Panc1 (cell line): ENCODE results near the gene GLTP. TPM values are rescaled to one million over a fixed set of nuclear protein-coding genes. Genes with fewer than 3 reads are reported as not detected.
A peak's percentile ranks its signal among the peaks of the same experiment; 100 is the strongest.

ENCODE experiments used
- ATAC-seq: fragments of 200-7000 bp; cut with Tn5 transposase; 2 replicates; pipeline ENCODE4 v1.9.1; 2020; ENCODE audit warnings: mild to moderate bottlenecking, moderate library complexity
- BruUV-seq: library from RNA; stranded (reverse); fragments of 400-500 nt; replicated peaks from 2 replicates; lab custom pipeline; 2021; lab: Mats Ljungman, UMichigan
- CTCF ChIA-PET: fragments of 300-600 bp; sonication (Branson Sonifier 250); formaldehyde crosslinking; loops from one replicate; lab custom pipeline; 2022; ENCODE audit warnings: antibody characterized with exemption; lab: Charles Lee
- POLR2A ChIA-PET: fragments of 300-600 bp; sonication (Branson Sonifier 250); formaldehyde crosslinking; loops from one replicate; lab custom pipeline; 2022; ENCODE audit warnings: antibody characterized with exemption; lab: Charles Lee
- DNase-seq: peaks from one replicate; pipeline ENCODE4 v3.0.0-alpha.2; 2010; ENCODE audit warnings: low read depth, low spot score
- H3K27ac ChIP-seq: 2 replicates; pipeline ENCODE4 v1.5.1; 2011; ENCODE audit warnings: mild to moderate bottlenecking, low read length, inconsistent platforms
- H3K27me3 ChIP-seq: fragments of 200-500 bp; sonication (Bioruptor generic); 2 replicates; pipeline ENCODE4 v1.6.0; 2014; ENCODE audit warnings: low read length, inconsistent platforms; ENCODE audit not compliant: control insufficient read depth, insufficient read depth
- H3K36me3 ChIP-seq: fragments of 200-500 bp; sonication (Bioruptor generic); 2 replicates; pipeline ENCODE4 v1.5.1; 2014; ENCODE audit warnings: inconsistent platforms, mild to moderate bottlenecking, low read length, moderate library complexity; ENCODE audit not compliant: control insufficient read depth, insufficient read depth
- H3K4me1 ChIP-seq: 2 replicates; pipeline ENCODE4 v1.5.1; 2011; ENCODE audit warnings: inconsistent platforms, mild to moderate bottlenecking, low read length, moderate library complexity; ENCODE audit not compliant: control insufficient read depth, insufficient read depth
- H3K4me3 ChIP-seq, 2 experiments: 2 replicates each; pipeline ENCODE4 v1.5.1; 2011 to 2012; ENCODE audit warnings: low read depth in 2 of 2, low read length in 2 of 2, mild to moderate bottlenecking in 2 of 2, inconsistent platforms in 1 of 2, moderate library complexity in 1 of 2
- H3K9me3 ChIP-seq: fragments of 200-500 bp; sonication (Bioruptor generic); 2 replicates; pipeline ENCODE4 v1.5.1; 2014; ENCODE audit warnings: low read depth, mild to moderate bottlenecking, inconsistent platforms, low read length, moderate library complexity; ENCODE audit not compliant: control insufficient read depth, insufficient read depth
- POLR2AphosphoS5 ChIP-seq: IDR thresholded peaks from 2 replicates; pipeline ENCODE4 v1.6.1; 2012; ENCODE audit warnings: mild to moderate bottlenecking, low read depth, low read length, moderate library complexity
- SIN3A ChIP-seq: IDR thresholded peaks from 2 replicates; pipeline ENCODE4 v1.6.1; 2012; ENCODE audit warnings: low read depth, mild to moderate bottlenecking, low read length, moderate library complexity, borderline replicate concordance; ENCODE audit not compliant: insufficient read depth
- TCF7L2 ChIP-seq: IDR thresholded peaks from 2 replicates; pipeline ENCODE4 v1.6.1; 2011; ENCODE audit warnings: mild to moderate bottlenecking, low read depth, low read length, inconsistent platforms
- in situ Hi-C: cut with HindIII; loops from 2 replicates; pipeline ENCODE4 v1.10.0; 2016; ENCODE audit warnings: low sequenced_read_pairs, low pct_unique_long_range_greater_than_20kb
- intact Hi-C: fragments of 100-400 bp; cut with micrococcal nuclease; formaldehyde crosslinking; loops from one replicate; pipeline ENCODE4 v1.10.0; 2022; ENCODE audit not compliant: unreplicated experiment
- total RNA-seq: library from RNA; stranded (reverse); gene quantifications from one replicate; pipeline ENCODE4 v1.2.1, GENCODE V29; 2021; ENCODE audit not compliant: unreplicated experiment
- TF ChIP-seq, protein P1 (sequence below): fragments of 450-650 bp; IDR thresholded peaks from 2 replicates; pipeline ENCODE4 v1.5.1; 2017; ENCODE audit warnings: mild to moderate bottlenecking
- TF ChIP-seq, protein P2 (sequence below), 2 experiments: IDR thresholded peaks; 2 replicates each; pipeline ENCODE4 v1.6.1; 2011 to 2012; ENCODE audit warnings: low read depth in 2 of 2, control low read depth in 1 of 2, low read length in 1 of 2, mild to moderate bottlenecking in 1 of 2, moderate library complexity in 1 of 2; ENCODE audit not compliant: insufficient read depth in 1 of 2

The GLTP gene
- total RNA-seq, 1 experiment from 2014 or later = 24.8 TPM

DNA sequence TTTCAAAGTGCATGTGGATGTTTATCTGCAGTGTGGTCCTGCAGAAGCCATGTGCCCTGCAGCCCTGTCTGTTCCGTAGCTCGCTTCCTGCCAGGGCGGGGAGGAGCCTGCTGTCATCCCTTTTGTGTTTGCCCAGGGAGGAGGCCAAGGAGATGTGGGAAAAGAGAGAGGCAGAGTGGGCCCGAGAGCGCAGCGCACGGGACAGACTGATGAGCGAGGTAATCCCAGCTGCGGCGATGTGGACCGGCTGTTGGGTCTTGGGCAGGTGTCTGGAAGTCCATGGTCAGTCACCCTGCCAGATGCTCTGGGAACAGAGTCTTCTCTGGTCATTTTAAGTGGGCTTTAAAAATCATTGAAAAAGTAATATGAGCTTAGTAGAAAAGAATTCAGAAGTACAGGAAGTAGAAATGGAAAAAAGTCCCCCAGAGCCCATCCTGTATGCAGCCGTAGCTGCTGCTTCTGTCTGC lies 32.5 kb upstream of the GLTP start:
- intact Hi-C loops (no loop called here), in situ Hi-C loops (no loop called here)
- H3K9me3 ChIP-seq = no peaks in the 10 kb centered on the region
- no peaks in the 10 kb centered on the region for H3K27me3 ChIP-seq
- TF ChIP-seq TCF7L2 = no peak
- TF ChIP-seq POLR2AphosphoS5 = no peak
- TF ChIP-seq SIN3A = no peak
- TF ChIP-seq, protein P1, sequence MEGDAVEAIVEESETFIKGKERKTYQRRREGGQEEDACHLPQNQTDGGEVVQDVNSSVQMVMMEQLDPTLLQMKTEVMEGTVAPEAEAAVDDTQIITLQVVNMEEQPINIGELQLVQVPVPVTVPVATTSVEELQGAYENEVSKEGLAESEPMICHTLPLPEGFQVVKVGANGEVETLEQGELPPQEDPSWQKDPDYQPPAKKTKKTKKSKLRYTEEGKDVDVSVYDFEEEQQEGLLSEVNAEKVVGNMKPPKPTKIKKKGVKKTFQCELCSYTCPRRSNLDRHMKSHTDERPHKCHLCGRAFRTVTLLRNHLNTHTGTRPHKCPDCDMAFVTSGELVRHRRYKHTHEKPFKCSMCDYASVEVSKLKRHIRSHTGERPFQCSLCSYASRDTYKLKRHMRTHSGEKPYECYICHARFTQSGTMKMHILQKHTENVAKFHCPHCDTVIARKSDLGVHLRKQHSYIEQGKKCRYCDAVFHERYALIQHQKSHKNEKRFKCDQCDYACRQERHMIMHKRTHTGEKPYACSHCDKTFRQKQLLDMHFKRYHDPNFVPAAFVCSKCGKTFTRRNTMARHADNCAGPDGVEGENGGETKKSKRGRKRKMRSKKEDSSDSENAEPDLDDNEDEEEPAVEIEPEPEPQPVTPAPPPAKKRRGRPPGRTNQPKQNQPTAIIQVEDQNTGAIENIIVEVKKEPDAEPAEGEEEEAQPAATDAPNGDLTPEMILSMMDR = no peak
- TF ChIP-seq, protein P2, sequence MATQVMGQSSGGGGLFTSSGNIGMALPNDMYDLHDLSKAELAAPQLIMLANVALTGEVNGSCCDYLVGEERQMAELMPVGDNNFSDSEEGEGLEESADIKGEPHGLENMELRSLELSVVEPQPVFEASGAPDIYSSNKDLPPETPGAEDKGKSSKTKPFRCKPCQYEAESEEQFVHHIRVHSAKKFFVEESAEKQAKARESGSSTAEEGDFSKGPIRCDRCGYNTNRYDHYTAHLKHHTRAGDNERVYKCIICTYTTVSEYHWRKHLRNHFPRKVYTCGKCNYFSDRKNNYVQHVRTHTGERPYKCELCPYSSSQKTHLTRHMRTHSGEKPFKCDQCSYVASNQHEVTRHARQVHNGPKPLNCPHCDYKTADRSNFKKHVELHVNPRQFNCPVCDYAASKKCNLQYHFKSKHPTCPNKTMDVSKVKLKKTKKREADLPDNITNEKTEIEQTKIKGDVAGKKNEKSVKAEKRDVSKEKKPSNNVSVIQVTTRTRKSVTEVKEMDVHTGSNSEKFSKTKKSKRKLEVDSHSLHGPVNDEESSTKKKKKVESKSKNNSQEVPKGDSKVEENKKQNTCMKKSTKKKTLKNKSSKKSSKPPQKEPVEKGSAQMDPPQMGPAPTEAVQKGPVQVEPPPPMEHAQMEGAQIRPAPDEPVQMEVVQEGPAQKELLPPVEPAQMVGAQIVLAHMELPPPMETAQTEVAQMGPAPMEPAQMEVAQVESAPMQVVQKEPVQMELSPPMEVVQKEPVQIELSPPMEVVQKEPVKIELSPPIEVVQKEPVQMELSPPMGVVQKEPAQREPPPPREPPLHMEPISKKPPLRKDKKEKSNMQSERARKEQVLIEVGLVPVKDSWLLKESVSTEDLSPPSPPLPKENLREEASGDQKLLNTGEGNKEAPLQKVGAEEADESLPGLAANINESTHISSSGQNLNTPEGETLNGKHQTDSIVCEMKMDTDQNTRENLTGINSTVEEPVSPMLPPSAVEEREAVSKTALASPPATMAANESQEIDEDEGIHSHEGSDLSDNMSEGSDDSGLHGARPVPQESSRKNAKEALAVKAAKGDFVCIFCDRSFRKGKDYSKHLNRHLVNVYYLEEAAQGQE (IDR thresholded peaks at IDR 0.05; ENCODE audit: insufficient read depth in 1 of 2, low read depth in 2 of 2, low read length in 1 of 2) = no peak
- POLR2A ChIA-PET = no interaction called here
- no peak overlapping the region for H3K27ac ChIP-seq
- CTCF ChIA-PET = no interaction called here
- BruUV-seq = no TSS peak
- H3K4me3 ChIP-seq = no peak overlapping the region
- no peak for ATAC-seq
- no peaks in the 10 kb centered on the region for H3K4me1 ChIP-seq
- no peak for DNase-seq
- peaks cover 4% of the 10 kb centered on the region for H3K36me3 ChIP-seq

DNA sequence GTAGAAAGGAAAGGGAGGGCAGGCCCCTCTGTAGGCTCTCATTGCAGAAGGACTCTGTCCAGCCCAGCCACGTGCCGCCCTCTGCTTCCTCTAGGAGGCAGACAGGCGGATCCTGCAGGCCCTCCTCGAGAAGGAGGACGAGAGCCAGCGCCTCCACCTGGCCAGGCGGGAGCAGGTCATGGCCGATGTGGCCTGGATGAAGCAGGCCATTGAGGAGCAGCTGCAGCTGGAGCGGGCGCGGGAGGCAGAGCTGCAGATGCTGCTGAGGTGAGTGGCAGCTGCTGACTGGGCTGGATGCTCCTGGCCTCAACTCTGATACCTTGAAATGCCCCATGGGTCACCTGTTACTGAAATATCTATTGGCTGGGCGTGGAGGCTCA lies 30.6 kb upstream of the GLTP start:
- Histone ChIP-seq H3K27ac (no peak overlapping the region), H3K4me1 (no peaks in the 10 kb centered on the region), H3K27me3 (no peaks in the 10 kb centered on the region), H3K36me3 (peaks cover 5% of the 10 kb centered on the region), H3K9me3 (no peaks in the 10 kb centered on the region), H3K4me3 (no peak overlapping the region)
- in situ Hi-C loops (no loop called here), intact Hi-C loops (no loop called here)
- BruUV-seq = no TSS peak
- ChIA-PET CTCF (no interaction called here), POLR2A (no interaction called here)
- TF ChIP-seq, protein P2 (IDR thresholded peaks at IDR 0.05; ENCODE audit: insufficient read depth in 1 of 2, low read depth in 2 of 2, low read length in 1 of 2) = no peak
- no peak for TF ChIP-seq TCF7L2
- no peak for TF ChIP-seq POLR2AphosphoS5
- TF ChIP-seq, protein P1 = no peak
- no peak for TF ChIP-seq SIN3A
- ATAC-seq = peak; percentile 70
- no peak for DNase-seq
